NCI-H2196 (cell line): ENCODE measurements around the gene ZNF799.
"Not testable (repeated sequence)": the region's sequence is repeated elsewhere in the genome, so short reads cannot be mapped to it uniquely, and the experiment has no call there.

Experiments
- DNase-seq: peaks from one replicate; lab custom pipeline; 2025; ENCODE audit not compliant: unreplicated experiment; lab: John Stamatoyannopoulos, UW

The ZNF799 gene

GRCh38 chr19:12400633-12401502 lies at the start of gene ZNF799:
Gene ZNF799, minus strand, starts transcription at chr19:12401271. Its CDS starts 201 bp downstream, at chr19:12401070.
- DNase-seq = peak; percentile 94

GRCh38 chr19:12450844-12451243 lies 49.8 kb upstream of the ZNF799 start:
- DNase-seq = no peak

- DNase-seq = no peak
Observed at GRCh38 chr19:12448808-12449207, 47.7 kb upstream of the ZNF799 start.

- DNase-seq = peak; percentile 95
Observed at GRCh38 chr19:12440541-12441316, 39.7 kb upstream of the ZNF799 start, which contains the start of gene ZNF443. Gene ZNF443, minus strand, starts transcription at chr19:12441021. Its CDS starts 107 bp downstream, at chr19:12440914.

GRCh38 chr19:12439686-12440540 lies 38.8 kb upstream of the ZNF799 start:
- DNase-seq = not testable (repeated sequence)

- not testable (repeated sequence) for DNase-seq
Observed at GRCh38 chr19:12430726-12431299, 29.7 kb upstream of the ZNF799 start.

GRCh38 chr19:12425888-12426274 lies 24.8 kb upstream of the ZNF799 start:
- DNase-seq = no peak

GRCh38 chr19:12425236-12425887 lies 24.3 kb upstream of the ZNF799 start:
- no peak for DNase-seq

- not testable (repeated sequence) for DNase-seq
Observed at GRCh38 chr19:12417273-12417672, 16.2 kb upstream of the ZNF799 start.

GRCh38 chr19:12411893-12412292 lies 10.8 kb upstream of the ZNF799 start:
- no peak for DNase-seq

- DNase-seq = not testable (repeated sequence)
Observed at GRCh38 chr19:12399901-12400632, 1.0 kb downstream of the ZNF799 start.

GRCh38 chr19:12391148-12391547 lies 9.9 kb downstream of the ZNF799 start:
- DNase-seq = not testable (repeated sequence)

GRCh38 chr19:12386365-12386764 lies 14.7 kb downstream of the ZNF799 start:
- not testable (repeated sequence) for DNase-seq

GRCh38 chr19:12380444-12380737 lies 20.7 kb downstream of the ZNF799 start:
- no peak for DNase-seq

- DNase-seq = no peak
Observed at GRCh38 chr19:12379732-12380443, 21.2 kb downstream of the ZNF799 start.

- DNase-seq = no peak
Observed at GRCh38 chr19:12374026-12374425, 27.0 kb downstream of the ZNF799 start.

- peak; percentile 77 for DNase-seq
Observed at GRCh38 chr19:12365236-12366162, 35.6 kb downstream of the ZNF799 start, which contains the start of gene ZNF442. Gene ZNF442, minus strand, starts transcription at chr19:12365683. Its CDS starts 2,052 bp downstream, at chr19:12363631.
